ENCODE data around the gene KRT10. TPM values are rescaled to one million over a fixed set of nuclear protein-coding genes. Genes with fewer than 3 reads are reported as not detected.
"Not testable (repeated sequence)": the region's sequence is repeated elsewhere in the genome, so short reads cannot be mapped to it uniquely, and the experiment has no call there.

Gene KRT10
- total RNA-seq, 3 donors from 2014 or later: 24.5 to 33.1 (median 26.4) TPM

DNA sequence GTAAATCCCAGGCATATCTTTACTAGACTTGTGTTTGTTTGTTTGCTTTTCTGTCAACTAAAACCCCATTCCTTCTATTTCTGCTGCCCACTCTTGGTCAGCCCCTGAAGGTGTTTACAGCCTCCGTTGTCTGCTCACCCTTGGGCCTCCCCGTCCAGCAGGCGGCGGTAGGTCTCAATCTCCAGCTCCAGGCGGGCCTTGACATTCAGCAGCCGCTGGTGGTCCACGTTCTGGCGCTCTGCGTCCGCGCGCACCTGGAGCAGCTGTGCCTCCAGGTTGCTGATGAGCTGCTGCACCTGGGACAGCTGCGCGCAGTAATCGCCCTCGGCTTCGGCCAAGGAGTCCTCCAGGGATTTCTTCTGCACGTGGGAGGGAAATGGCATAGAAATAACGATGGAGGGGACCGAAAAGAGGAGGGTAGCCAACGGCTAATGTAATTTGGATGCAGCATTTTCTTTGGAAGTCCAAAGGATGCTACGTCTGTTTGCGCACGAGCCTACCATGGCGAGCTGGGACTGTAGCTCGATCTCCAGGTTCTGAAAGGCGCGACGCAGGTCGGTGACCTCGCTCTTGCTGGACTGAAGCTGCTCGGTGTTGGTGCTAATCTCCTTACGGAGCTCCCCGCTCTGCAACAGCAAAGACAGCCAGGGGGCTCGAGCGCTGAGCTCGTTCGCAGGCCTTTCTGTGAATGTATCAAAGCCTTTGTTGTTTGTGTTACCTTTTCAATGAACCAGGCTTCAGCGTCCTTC is 40.7 kb upstream of the KRT10 start:
- Histone ChIP-seq H3K9me3 (no peaks in the 10 kb centered on the region), H3K36me3 (ENCODE audit: low read depth) (no peaks in the 10 kb centered on the region), H3K4me1 (ENCODE audit: low read depth) (peaks cover 6% of the 10 kb centered on the region), H3K4me3 (no peak overlapping the region)
- TF ChIP-seq, protein P1, sequence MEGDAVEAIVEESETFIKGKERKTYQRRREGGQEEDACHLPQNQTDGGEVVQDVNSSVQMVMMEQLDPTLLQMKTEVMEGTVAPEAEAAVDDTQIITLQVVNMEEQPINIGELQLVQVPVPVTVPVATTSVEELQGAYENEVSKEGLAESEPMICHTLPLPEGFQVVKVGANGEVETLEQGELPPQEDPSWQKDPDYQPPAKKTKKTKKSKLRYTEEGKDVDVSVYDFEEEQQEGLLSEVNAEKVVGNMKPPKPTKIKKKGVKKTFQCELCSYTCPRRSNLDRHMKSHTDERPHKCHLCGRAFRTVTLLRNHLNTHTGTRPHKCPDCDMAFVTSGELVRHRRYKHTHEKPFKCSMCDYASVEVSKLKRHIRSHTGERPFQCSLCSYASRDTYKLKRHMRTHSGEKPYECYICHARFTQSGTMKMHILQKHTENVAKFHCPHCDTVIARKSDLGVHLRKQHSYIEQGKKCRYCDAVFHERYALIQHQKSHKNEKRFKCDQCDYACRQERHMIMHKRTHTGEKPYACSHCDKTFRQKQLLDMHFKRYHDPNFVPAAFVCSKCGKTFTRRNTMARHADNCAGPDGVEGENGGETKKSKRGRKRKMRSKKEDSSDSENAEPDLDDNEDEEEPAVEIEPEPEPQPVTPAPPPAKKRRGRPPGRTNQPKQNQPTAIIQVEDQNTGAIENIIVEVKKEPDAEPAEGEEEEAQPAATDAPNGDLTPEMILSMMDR (IDR thresholded peaks at IDR 0.05): no peak
- intact Hi-C loops (cut with DNase I, micrococcal nuclease): no loop called here
- no peak for DNase-seq
- ATAC-seq: no peak

DNA sequence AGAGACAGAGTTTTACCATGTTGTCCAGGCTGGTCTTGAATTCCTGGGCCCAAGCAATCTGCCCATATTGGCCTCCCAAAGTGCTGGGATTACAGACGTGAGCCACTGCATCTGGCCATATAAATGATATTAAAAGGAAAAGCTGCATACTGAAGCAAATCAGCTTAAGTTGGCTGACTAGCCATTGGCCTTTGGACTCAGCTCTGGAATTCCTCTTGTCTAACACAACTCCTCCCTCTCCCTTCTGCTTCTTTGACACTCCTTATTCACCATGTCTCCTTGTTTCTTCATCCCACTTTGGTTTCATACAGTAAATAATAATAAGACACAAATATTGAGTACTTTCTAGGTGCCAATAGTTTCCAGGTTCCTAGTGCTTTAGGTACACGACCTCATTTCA is 37.1 kb upstream of the KRT10 start:
- H3K9me3 ChIP-seq: no peaks in the 10 kb centered on the region
- intact Hi-C loops (cut with DNase I, micrococcal nuclease): no loop called here
- H3K36me3 ChIP-seq (ENCODE audit: low read depth): no peaks in the 10 kb centered on the region
- TF ChIP-seq, protein P1 (IDR thresholded peaks at IDR 0.05): no peak
- peaks cover 6% of the 10 kb centered on the region for H3K4me1 ChIP-seq (ENCODE audit: low read depth)
- DNase-seq: peak in 1 of 3 donors; percentile 63
- H3K4me3 ChIP-seq: no peak overlapping the region
- ATAC-seq: peak; percentile 92

DNA sequence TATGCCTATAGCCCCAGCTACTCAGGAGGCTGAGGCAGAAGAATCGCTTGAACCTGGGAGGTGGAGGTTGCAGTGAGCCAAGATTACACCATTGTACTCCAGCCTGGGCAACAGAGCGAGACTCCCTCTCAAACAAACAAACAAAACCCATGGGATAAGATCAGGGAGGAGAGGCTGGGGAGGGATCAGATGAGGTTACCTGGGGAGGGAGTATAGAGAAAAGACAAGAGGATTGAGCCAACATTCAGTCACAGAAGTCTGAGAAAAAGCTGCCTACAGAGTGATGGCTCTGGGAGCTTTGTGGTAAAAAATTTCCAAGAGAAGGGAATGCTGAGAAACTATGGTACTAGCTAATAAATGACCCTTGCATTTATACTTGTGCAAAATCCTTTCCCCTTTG is 36.3 kb upstream of the KRT10 start:
- ATAC-seq; H3K4me1 ChIP-seq (ENCODE audit: low read depth); DNase-seq; intact Hi-C loops (cut with DNase I, micrococcal nuclease); H3K9me3 ChIP-seq; H3K36me3 ChIP-seq (ENCODE audit: low read depth); H3K4me3 ChIP-seq: not testable (repeated sequence)

DNA sequence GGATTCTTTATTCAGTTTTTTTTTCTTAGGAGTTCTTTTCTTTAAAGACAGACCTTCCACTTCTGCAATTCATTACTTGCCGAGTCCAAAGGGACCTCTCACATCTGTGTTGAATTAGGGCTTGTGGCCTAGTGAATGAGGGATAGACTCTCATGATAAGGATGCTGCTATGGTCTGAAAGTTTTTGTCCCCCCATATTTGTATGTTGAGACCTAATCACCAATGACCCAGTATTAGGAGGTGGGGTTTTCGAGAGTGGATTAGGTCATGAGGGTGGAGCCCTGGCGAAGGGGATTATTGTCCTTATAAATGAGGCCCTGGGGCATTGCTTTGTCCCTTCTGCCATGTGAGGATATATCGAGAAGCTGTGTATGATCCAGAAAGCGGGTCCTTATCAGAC is 35.1 kb upstream of the KRT10 start:
- no peak overlapping the region for H3K4me3 ChIP-seq
- H3K9me3 ChIP-seq: no peaks in the 10 kb centered on the region
- TF ChIP-seq, protein P1 (IDR thresholded peaks at IDR 0.05): no peak
- DNase-seq (no peak), ATAC-seq (no peak)
- peaks cover 6% of the 10 kb centered on the region for H3K4me1 ChIP-seq (ENCODE audit: low read depth)
- no peaks in the 10 kb centered on the region for H3K36me3 ChIP-seq (ENCODE audit: low read depth)
- intact Hi-C loops (cut with DNase I, micrococcal nuclease): no loop called here

DNA sequence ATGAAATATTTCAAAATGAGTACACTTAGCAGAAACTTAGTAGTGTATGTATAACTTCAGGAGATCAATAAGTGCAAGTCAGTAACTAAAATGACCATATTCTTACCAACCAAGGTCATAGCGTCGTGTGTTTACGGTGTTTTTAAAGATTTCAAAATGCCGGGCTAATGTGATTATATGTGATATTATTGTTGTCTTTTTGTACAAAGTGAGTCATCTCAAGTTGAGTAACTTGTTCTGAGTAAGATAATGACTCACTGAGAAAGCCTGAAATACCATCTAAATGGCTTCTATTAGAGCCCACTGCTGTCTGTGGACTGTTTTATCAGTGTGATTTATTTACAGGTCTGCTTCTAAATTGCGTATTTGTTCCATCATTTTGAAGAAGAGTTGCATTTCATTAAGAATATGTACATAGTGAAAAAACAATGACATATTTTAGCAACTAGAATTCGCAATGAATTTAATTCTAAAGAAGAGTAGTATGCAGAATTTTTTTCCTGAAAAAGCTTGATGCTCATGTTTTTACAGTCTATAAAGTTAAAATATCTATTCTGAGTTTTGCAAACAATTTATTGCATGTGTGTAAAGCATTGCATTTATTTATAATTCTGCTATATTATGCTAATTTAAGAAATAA is 31.9 kb upstream of the KRT10 start:
- H3K9me3 ChIP-seq: no peaks in the 10 kb centered on the region
- H3K36me3 ChIP-seq (ENCODE audit: low read depth): no peaks in the 10 kb centered on the region
- intact Hi-C loops (cut with DNase I, micrococcal nuclease): no loop called here
- H3K4me3 ChIP-seq: no peak overlapping the region
- DNase-seq (no peak), ATAC-seq (no peak)
- TF ChIP-seq, protein P1 (IDR thresholded peaks at IDR 0.05): no peak
- no peaks in the 10 kb centered on the region for H3K4me1 ChIP-seq (ENCODE audit: low read depth)

DNA sequence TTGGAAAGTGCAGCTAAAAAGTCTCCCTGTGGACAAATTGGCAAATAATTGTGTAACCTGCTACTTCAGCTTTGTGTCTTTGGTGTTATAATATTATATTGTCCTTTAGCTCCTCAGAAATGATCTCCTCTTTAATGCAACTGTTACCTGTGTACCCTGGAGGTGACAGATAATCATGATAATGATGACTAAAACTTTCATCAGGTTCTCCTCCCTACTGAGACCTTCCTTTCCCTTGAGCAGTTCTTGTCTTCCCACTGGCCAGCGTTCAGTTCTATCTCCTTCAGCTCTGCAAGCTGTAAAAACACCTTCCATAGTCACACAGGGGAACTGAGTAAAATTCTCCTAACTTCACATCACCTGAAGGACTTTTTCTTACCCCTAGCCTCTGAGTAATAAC is 29.9 kb upstream of the KRT10 start:
- intact Hi-C loops (cut with DNase I, micrococcal nuclease): no loop called here
- Histone ChIP-seq H3K4me1 (ENCODE audit: low read depth) (no peaks in the 10 kb centered on the region), H3K4me3 (no peak overlapping the region), H3K9me3 (no peaks in the 10 kb centered on the region), H3K36me3 (ENCODE audit: low read depth) (no peaks in the 10 kb centered on the region)
- ATAC-seq (no peak), DNase-seq (no peak)
- TF ChIP-seq, protein P1 (IDR thresholded peaks at IDR 0.05): no peak
